MCF 10A (cell line): ENCODE results near the gene GRIK3. TPM values are rescaled to one million over a fixed set of nuclear protein-coding genes. Genes with fewer than 3 reads are reported as not detected.

Experiments
- BruUV-seq: library from RNA; stranded (reverse); fragments of 400-500 nt; replicated peaks from 2 replicates; lab custom pipeline; 2021; lab: Mats Ljungman, UMichigan
- CTCF ChIA-PET: fragments of 300-600 bp; sonication (Branson Sonifier 250); formaldehyde crosslinking; extraction: SDS; loops from one replicate; lab custom pipeline; 2021; ENCODE audit warnings: antibody characterized with exemption, inconsistent platforms; lab: Yijun Ruan, JAX
- POLR2A ChIA-PET: fragments of 300-600, 350-650 bp; sonication (Branson Sonifier 250); formaldehyde crosslinking; extraction: SDS; loops from one replicate; lab custom pipeline; 2020; ENCODE audit warnings: antibody characterized with exemption, inconsistent platforms; lab: Yijun Ruan, JAX
- DNase-seq: peaks from one replicate; pipeline ENCODE4 v3.0.0-alpha.2; 2018; ENCODE audit not compliant: unreplicated experiment
- H3K27ac Mint-ChIP-seq: one replicate; pipeline ENCODE4 v1.8.0; 2022; ENCODE audit warnings: mild to moderate bottlenecking, low read depth, mixed read lengths; ENCODE audit not compliant: unreplicated experiment
- H3K27me3 Mint-ChIP-seq: one replicate; pipeline ENCODE4 v1.8.0; 2022; ENCODE audit warnings: mixed read lengths; ENCODE audit not compliant: insufficient read depth, unreplicated experiment
- H3K36me3 Mint-ChIP-seq: one replicate; pipeline ENCODE4 v1.8.0; 2022; ENCODE audit warnings: mild to moderate bottlenecking, moderate library complexity, mixed read lengths; ENCODE audit not compliant: insufficient read depth, unreplicated experiment
- H3K4me1 Mint-ChIP-seq: one replicate; pipeline ENCODE4 v1.8.0; 2022; ENCODE audit warnings: mixed read lengths; ENCODE audit not compliant: insufficient read depth, unreplicated experiment
- H3K4me3 Mint-ChIP-seq: one replicate; pipeline ENCODE4 v1.8.0; 2022; ENCODE audit warnings: mild to moderate bottlenecking, moderate library complexity, mixed read lengths; ENCODE audit not compliant: unreplicated experiment
- H3K9me3 Mint-ChIP-seq: one replicate; pipeline ENCODE4 v1.8.0; 2022; ENCODE audit warnings: mixed read lengths; ENCODE audit not compliant: unreplicated experiment
- intact Hi-C: fragments of 100-400 bp; cut with micrococcal nuclease; formaldehyde crosslinking; loops from 2 replicates; pipeline ENCODE4 v1.14.1; 2022
- total RNA-seq: library from RNA; stranded (reverse); gene quantifications from 2 replicates; pipeline ENCODE4 v1.2.3, GENCODE V29; 2022
- TF ChIP-seq, protein P1 (sequence below): fragments of 200-600 bp; IDR thresholded peaks from one replicate; pipeline ENCODE4 v1.8.0; 2022; ENCODE audit warnings: antibody characterized with exemption, mild to moderate bottlenecking; ENCODE audit not compliant: unreplicated experiment

The GRIK3 gene
- total RNA-seq, 1 experiment from 2014 or later, result not detected

DNA sequence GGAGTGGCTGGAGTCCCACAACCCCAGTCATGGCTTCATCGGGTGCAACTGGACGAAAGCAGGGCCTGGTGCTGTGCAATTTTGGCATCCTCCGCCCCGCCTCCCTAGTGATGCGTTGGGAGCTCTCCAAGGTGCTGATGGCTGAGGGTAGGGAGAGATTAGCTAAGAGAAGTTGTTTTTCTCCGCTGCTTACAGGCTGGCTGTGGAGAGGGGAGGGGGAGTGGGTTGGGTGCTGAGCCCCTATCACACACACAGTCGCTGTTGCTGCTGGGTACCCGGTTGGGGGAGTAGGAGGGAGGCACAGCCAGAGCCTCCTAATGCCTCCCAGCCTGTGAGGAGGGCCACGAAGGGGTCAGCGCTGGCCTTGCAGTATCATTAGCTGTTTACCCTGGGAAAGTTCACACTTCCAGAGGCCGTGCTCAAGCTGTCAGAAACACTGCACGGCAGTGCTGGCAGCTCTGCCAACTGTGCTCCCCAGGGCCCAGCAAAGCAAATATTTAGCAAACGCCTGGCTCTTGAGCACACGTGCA lies 110.0 kb downstream of the GRIK3 start:
- BruUV-seq, result no TSS peak
- ChIA-PET CTCF (no interaction called here), POLR2A (no interaction called here)
- H3K36me3 Mint-ChIP-seq, result no peaks in the 10 kb centered on the region
- no peak overlapping the region for H3K27ac Mint-ChIP-seq
- H3K4me3 Mint-ChIP-seq, result no peak overlapping the region
- TF ChIP-seq, protein P1, sequence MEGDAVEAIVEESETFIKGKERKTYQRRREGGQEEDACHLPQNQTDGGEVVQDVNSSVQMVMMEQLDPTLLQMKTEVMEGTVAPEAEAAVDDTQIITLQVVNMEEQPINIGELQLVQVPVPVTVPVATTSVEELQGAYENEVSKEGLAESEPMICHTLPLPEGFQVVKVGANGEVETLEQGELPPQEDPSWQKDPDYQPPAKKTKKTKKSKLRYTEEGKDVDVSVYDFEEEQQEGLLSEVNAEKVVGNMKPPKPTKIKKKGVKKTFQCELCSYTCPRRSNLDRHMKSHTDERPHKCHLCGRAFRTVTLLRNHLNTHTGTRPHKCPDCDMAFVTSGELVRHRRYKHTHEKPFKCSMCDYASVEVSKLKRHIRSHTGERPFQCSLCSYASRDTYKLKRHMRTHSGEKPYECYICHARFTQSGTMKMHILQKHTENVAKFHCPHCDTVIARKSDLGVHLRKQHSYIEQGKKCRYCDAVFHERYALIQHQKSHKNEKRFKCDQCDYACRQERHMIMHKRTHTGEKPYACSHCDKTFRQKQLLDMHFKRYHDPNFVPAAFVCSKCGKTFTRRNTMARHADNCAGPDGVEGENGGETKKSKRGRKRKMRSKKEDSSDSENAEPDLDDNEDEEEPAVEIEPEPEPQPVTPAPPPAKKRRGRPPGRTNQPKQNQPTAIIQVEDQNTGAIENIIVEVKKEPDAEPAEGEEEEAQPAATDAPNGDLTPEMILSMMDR, result no peak
- H3K9me3 Mint-ChIP-seq, result peaks cover 7% of the 10 kb centered on the region
- DNase-seq, result peak; percentile 72
- no peaks in the 10 kb centered on the region for H3K4me1 Mint-ChIP-seq
- intact Hi-C loops, result no loop called here
- H3K27me3 Mint-ChIP-seq, result no peaks in the 10 kb centered on the region

DNA sequence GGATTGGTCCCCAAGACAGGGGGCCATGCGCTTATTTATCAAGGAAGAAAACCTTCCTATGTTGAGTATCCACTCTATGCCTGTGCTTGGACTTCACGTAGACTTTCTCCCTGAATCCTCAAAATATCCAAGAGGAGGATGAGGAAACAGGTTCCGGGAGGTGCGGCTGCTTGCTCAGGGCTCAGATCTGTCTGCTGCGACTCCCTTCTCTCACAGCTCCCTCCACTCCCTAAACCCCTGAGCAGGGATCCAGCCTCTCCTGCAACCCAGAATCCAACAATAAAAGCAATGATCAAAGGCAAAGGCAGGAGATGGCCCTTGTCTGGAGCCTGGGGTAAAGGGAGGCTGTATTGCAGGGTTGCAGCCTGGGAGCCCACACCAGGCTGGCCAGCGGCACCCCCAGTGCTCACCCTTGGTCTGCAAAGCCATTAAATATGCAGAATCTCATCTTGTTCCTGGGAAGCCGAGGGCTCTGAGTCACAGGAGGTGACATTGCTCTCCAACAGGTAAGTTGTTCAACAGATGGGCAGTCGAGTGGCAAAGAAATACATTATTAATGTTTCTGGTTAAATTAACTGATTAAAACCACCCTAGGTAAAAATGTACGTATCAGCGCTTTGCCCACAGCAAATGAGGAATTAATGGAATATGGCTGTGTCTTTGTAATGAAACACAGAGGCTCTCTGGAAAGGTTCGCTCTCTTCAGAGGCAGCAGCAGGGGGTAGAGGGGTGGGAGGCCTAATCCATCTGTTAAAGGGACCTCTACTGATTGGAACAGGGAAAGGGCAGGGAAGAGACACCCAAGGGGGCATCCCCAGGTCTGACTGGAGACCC lies 111.5 kb downstream of the GRIK3 start:
- Mint-ChIP-seq H3K27ac (no peak overlapping the region), H3K9me3 (peaks cover 5% of the 10 kb centered on the region), H3K36me3 (no peaks in the 10 kb centered on the region), H3K27me3 (no peaks in the 10 kb centered on the region), H3K4me1 (no peaks in the 10 kb centered on the region), H3K4me3 (no peak overlapping the region)
- DNase-seq, result no peak
- CTCF ChIA-PET, result interaction anchor here (0.7 kb wide), 1 partner anchor 143 kb away, joined by 3 read pairs; no protein-coding TSS in a partner anchor
- no TSS peak for BruUV-seq
- intact Hi-C loops, result no loop called here
- TF ChIP-seq, protein P1, result no peak
- POLR2A ChIA-PET, result no interaction called here

DNA sequence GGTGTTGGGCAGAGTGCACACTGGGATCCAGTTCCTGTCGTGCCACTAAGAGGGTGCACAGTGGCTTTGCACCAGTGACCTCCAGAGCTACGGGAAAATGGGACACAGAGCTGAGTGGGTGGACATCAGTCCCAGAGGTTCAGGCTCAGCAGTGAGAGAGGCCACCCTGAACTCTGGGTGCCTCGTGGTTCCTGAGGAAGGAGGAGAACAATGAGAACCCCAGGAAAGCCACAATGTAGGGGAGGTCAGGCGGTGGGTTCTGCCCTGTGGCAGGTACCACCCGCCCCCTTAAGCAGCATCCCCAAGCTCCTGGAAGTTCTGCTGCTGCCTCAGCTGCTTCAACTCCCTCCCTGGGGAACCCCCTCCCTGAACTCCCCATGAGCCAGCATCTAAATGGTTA lies 112.2 kb downstream of the GRIK3 start:
- Mint-ChIP-seq H3K36me3 (no peaks in the 10 kb centered on the region), H3K4me3 (no peak overlapping the region), H3K9me3 (no peaks in the 10 kb centered on the region), H3K27ac (no peak overlapping the region), H3K4me1 (no peaks in the 10 kb centered on the region), H3K27me3 (no peaks in the 10 kb centered on the region)
- intact Hi-C loops, result no loop called here
- no peak for DNase-seq
- TF ChIP-seq, protein P1, result no peak
- BruUV-seq, result no TSS peak
- ChIA-PET CTCF (interaction anchor here (0.7 kb wide), 1 partner anchor 144 kb away, joined by 3 read pairs; no protein-coding TSS in a partner anchor), POLR2A (no interaction called here)

DNA sequence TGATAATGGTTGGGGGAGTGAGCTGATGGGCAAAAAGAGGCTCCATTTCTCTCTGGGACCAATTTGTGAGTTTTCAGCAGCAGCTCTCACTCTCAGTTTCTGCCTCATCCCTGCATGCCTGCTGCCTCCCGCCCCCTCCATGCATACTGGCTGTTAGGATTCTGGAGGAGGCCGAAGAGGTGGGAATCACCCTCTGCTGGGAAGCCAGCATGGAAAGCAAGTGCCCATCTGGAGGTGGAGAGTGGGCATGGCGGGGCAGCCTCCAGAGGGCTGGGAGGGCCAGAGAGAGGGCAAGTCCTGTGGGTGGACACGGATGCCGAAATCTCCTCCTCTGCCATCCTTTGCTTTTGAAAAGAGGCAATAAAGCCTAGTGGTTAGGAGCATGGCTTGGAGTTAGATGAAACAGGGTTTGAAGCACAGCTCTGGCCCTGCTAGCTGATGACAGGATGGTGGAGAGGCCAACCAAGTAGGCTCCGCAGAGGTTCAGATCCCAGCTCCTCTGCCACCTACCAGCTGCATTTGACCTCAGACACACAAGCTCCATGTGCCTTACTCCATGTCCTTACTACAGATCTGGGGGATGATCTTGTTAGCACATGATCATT lies 113.4 kb downstream of the GRIK3 start:
- ChIA-PET CTCF (no interaction called here), POLR2A (no interaction called here)
- H3K27ac Mint-ChIP-seq, result no peak overlapping the region
- no peaks in the 10 kb centered on the region for H3K4me1 Mint-ChIP-seq
- TF ChIP-seq, protein P1, result no peak
- no peak for DNase-seq
- H3K27me3 Mint-ChIP-seq, result no peaks in the 10 kb centered on the region
- intact Hi-C loops, result no loop called here
- H3K9me3 Mint-ChIP-seq, result no peaks in the 10 kb centered on the region
- H3K4me3 Mint-ChIP-seq, result no peak overlapping the region
- H3K36me3 Mint-ChIP-seq, result no peaks in the 10 kb centered on the region
- BruUV-seq, result no TSS peak
